OCI-LY3 (cell line): Measurements from ENCODE around the gene C4orf51.

Source experiments
- CTCF ChIP-seq: fragments of 200-600, 300-600 bp; sonication (generic); IDR thresholded peaks from 2 replicates; pipeline ENCODE4 v1.5.1; 2014; ENCODE audit warnings: antibody characterized with exemption, low read length, low read depth
- EZH2phosphoT487 ChIP-seq: fragments of 200-600 bp; shearing (Covaris generic); IDR thresholded peaks from 2 replicates; pipeline ENCODE4 v1.6.1; 2018; ENCODE audit warnings: antibody characterized with exemption, mixed run types, low read depth

GRCh38 chr4:145755802-145756201 is 75.9 kb downstream of the C4orf51 start:
- no peak for TF ChIP-seq CTCF
- no peak for TF ChIP-seq EZH2phosphoT487
